Measurements from ENCODE around the gene CHRNA10.

DNA sequence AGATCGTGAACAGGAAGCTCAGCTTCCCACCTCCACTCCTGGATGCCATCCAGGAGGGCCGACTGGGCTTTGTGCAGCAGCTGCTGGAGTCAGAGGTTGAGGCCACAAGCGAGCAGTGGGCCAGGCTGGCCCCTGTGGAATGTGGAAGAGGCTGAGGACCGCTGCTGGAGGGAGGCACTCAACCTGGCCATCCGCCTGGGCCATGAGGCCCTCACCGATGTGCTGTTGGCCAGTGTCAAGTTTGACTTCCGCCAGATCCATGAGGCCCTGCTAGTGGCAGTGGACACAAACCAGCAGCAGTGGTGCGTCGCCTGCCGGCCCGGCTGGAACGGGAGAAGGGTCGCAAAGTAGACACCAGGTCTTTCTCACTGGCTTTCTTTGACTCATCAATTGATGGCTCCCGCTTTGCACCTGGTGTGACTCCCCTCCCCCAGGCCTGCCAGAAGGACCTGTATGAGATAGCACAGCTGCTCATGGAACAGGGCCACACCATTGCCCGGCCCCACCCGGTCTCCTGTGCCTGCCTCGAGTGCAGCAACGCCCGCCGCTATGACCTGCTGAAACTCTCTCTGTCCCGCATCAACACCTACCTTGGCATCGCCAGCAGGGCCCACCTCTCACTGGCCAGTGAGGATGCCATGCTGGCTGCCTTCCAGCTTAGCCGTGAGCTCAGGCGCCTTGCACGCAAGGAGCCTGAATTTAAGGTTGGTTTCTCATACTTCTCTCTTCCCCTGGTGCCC lies 54.3 kb downstream of the CHRNA10 start:
- TF ChIP-seq, protein P1, sequence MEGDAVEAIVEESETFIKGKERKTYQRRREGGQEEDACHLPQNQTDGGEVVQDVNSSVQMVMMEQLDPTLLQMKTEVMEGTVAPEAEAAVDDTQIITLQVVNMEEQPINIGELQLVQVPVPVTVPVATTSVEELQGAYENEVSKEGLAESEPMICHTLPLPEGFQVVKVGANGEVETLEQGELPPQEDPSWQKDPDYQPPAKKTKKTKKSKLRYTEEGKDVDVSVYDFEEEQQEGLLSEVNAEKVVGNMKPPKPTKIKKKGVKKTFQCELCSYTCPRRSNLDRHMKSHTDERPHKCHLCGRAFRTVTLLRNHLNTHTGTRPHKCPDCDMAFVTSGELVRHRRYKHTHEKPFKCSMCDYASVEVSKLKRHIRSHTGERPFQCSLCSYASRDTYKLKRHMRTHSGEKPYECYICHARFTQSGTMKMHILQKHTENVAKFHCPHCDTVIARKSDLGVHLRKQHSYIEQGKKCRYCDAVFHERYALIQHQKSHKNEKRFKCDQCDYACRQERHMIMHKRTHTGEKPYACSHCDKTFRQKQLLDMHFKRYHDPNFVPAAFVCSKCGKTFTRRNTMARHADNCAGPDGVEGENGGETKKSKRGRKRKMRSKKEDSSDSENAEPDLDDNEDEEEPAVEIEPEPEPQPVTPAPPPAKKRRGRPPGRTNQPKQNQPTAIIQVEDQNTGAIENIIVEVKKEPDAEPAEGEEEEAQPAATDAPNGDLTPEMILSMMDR (IDR thresholded peaks at IDR 0.05): no peak
- TF ChIP-seq POLR2A (IDR thresholded peaks at IDR 0.05; ENCODE audit: low read depth): no peak

Data from esophagus muscularis mucosa (tissue), 3 donors.